A673 (cell line): ENCODE data around the gene KCNK3. TPM values are rescaled to one million over a fixed set of nuclear protein-coding genes. Genes with fewer than 3 reads are reported as not detected.

ENCODE experiments used
- BruUV-seq: library from RNA; stranded (reverse); fragments of 400-500 nt; replicated peaks from 2 replicates; lab custom pipeline; 2021; lab: Mats Ljungman, UMichigan
- CTCF ChIA-PET: fragments of 300-600 bp; sonication (Branson Sonifier 250); formaldehyde crosslinking; loops from one replicate; lab custom pipeline; 2022; ENCODE audit warnings: antibody characterized with exemption; lab: Charles Lee
- POLR2A ChIA-PET: fragments of 300-600 bp; sonication (Branson Sonifier 250); formaldehyde crosslinking; loops from one replicate; lab custom pipeline; 2022; ENCODE audit warnings: antibody characterized with exemption; ENCODE audit not compliant: low non-redundant PET; lab: Charles Lee
- DNase-seq: peaks from one replicate; pipeline ENCODE4 v3.0.0-alpha.2; 2015; ENCODE audit warnings: low spot score
- H3K27ac ChIP-seq: fragments of 200-600 bp; sonication (generic); 2 replicates; pipeline ENCODE4 v1.5.1; 2016; ENCODE audit warnings: mixed run types, low read depth, mild to moderate bottlenecking, mixed read lengths, antibody characterized with exemption, low read length; ENCODE audit not compliant: poor library complexity, severe bottlenecking
- H3K27me3 ChIP-seq: fragments of 200-600 bp; sonication (generic); replicated peaks from 2 replicates; pipeline ENCODE4 v1.6.1; 2017; ENCODE audit warnings: mixed run types, low read depth, mild to moderate bottlenecking, mixed read lengths, antibody characterized with exemption, low read length; ENCODE audit not compliant: insufficient read depth, poor library complexity
- H3K36me3 ChIP-seq: fragments of 200-600 bp; sonication (generic); 2 replicates; pipeline ENCODE4 v1.6.1; 2016; ENCODE audit warnings: mixed run types, mild to moderate bottlenecking, mixed read lengths, antibody characterized with exemption, low read length; ENCODE audit not compliant: insufficient read depth, poor library complexity, severe bottlenecking
- H3K4me1 ChIP-seq: fragments of 200-600 bp; sonication (generic); 2 replicates; pipeline ENCODE4 v1.6.1; 2017; ENCODE audit warnings: mixed run types, mild to moderate bottlenecking, mixed read lengths, antibody characterized with exemption, low read length; ENCODE audit not compliant: insufficient read depth, poor library complexity, severe bottlenecking
- H3K4me3 ChIP-seq: fragments of 200-600 bp; sonication (generic); 2 replicates; pipeline ENCODE4 v1.5.1; 2016; ENCODE audit warnings: low read depth, mixed run types, mild to moderate bottlenecking, mixed read lengths, low read length; ENCODE audit not compliant: poor library complexity, severe bottlenecking
- H3K9me3 ChIP-seq: fragments of 200-600 bp; sonication (generic); 2 replicates; pipeline ENCODE4 v1.6.1; 2016; ENCODE audit warnings: mixed run types, low read depth, mild to moderate bottlenecking, mixed read lengths, antibody characterized with exemption, low read length; ENCODE audit not compliant: poor library complexity, severe bottlenecking
- CTCF ChIP-seq: fragments of 300-800, 200-600 bp; sonication (generic); conservative IDR thresholded peaks from 2 replicates; pipeline ENCODE4 v1.5.1; 2017; ENCODE audit warnings: low read depth, mild to moderate bottlenecking, antibody characterized with exemption, low read length, moderate library complexity, mixed read lengths
- EZH2 ChIP-seq: fragments of 200-600 bp; sonication (generic); IDR thresholded peaks from 2 replicates; pipeline ENCODE4 v1.6.1; 2017; ENCODE audit warnings: borderline replicate concordance, low read depth, mild to moderate bottlenecking, mixed read lengths, antibody characterized with exemption, low read length; ENCODE audit not compliant: poor library complexity, severe bottlenecking
- intact Hi-C: fragments of 100-400 bp; cut with micrococcal nuclease; formaldehyde crosslinking; loops from one replicate; pipeline ENCODE4 v1.10.0; 2022; ENCODE audit not compliant: unreplicated experiment
- total RNA-seq: library from RNA; stranded (reverse); gene quantifications from 2 replicates; pipeline ENCODE4 v1.2.3, GENCODE V29; 2021

The KCNK3 gene
- total RNA-seq, 1 experiment from 2014 or later, result 0.13 TPM

DNA sequence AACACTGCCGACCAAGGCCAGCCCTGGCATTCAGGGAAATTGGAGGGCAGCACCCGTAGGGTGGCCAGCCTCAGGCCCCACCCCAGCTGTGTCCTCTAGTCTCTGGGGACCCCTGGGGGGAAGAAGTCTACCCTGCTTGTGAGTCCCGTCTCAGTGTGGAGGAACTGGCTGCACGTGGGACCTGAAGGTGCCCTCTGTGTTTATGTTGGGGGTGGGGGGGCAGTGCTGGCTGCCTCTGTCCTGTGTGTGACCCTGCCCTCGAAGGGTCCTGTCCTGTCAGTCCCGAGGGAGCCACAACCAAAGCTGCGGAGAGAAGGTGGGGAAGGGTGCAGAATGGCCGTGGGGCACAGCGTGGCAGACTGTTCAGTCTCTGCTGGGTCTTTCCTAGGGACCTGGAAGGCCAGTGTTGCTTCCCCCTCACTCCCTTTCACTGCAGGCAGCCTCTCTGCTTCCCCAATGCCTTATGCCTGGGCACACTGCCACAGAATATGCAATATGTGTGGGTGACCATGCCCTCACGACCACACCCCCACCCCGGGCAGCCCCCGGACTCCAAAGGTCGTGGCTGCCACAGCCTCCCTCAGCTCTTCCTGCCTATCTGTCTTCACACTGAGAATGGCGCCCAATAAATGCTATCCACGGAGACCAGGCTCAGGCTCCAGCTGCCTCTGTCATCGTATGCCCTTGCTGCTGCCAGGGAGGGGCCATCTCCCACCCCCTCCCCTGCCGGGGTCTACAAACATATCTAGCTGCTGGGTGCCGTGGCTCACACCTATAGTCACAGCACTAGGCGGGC, 38.2 kb downstream of the KCNK3 start:
- Histone ChIP-seq H3K27ac (no peak overlapping the region), H3K4me3 (no peak overlapping the region), H3K36me3 (no peaks in the 10 kb centered on the region), H3K9me3 (no peaks in the 10 kb centered on the region), H3K27me3 (no peaks in the 10 kb centered on the region), H3K4me1 (no peaks in the 10 kb centered on the region)
- POLR2A ChIA-PET, result no interaction called here
- no TSS peak for BruUV-seq
- intact Hi-C loops, result no loop called here
- DNase-seq, result no peak
- TF ChIP-seq CTCF, result no peak
- no peak for TF ChIP-seq EZH2
- CTCF ChIA-PET, result no interaction called here

- ChIA-PET CTCF (no interaction called here), POLR2A (no interaction called here)
- TF ChIP-seq CTCF, result no peak
- no peak for TF ChIP-seq EZH2
- intact Hi-C loops, result no loop called here
- H3K27ac ChIP-seq, result no peak overlapping the region
- H3K36me3 ChIP-seq, result no peaks in the 10 kb centered on the region
- no peaks in the 10 kb centered on the region for H3K4me1 ChIP-seq
- DNase-seq, result no peak
- H3K4me3 ChIP-seq, result no peak overlapping the region
- no peaks in the 10 kb centered on the region for H3K9me3 ChIP-seq
- H3K27me3 ChIP-seq, result no peaks in the 10 kb centered on the region
- no TSS peak for BruUV-seq
These were observed 39.2 kb downstream of the KCNK3 start for GRCh38 chr2:26731714-26732113.

DNA sequence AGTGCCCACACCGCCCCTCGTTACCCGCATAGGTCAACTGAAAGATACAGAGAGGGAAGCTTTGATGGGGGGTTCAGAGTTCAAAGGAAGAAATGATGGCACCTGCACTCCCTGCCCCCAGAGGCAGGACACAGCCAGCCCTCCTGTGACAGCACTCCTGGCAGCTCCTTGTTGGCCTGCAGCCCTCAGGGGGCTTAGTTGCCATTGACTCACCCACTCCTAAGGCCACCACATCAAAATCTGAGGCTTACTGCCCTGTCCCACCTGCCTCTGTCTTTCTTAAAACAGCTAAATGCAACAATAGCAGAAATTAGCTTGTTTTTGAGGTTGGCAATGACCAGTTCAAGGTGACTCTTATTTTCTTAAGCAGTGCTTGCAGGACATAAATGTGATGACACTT, 39.9 kb downstream of the KCNK3 start:
- no peaks in the 10 kb centered on the region for H3K4me1 ChIP-seq
- ChIA-PET CTCF (no interaction called here), POLR2A (no interaction called here)
- intact Hi-C loops, result no loop called here
- H3K36me3 ChIP-seq, result no peaks in the 10 kb centered on the region
- no peak overlapping the region for H3K4me3 ChIP-seq
- no peaks in the 10 kb centered on the region for H3K9me3 ChIP-seq
- no peak for DNase-seq
- TF ChIP-seq EZH2 (no peak), CTCF (no peak)
- H3K27ac ChIP-seq, result no peak overlapping the region
- no peaks in the 10 kb centered on the region for H3K27me3 ChIP-seq
- BruUV-seq, result no TSS peak
